Activated CD4-positive, alpha-beta T cell treated with anti-CD3 and anti-CD28 coated beads, Interleukin-2, amount 10 ng/mL, durations not matched to agents 24 days and 14 days (primary cell): ENCODE results near the gene SPDYA. TPM values are rescaled to one million over a fixed set of nuclear protein-coding genes. Genes with fewer than 3 reads are reported as not detected.
A peak's percentile ranks its signal among the peaks of the same experiment; 100 is the strongest.
"Not testable (repeated sequence)": the region's sequence is repeated elsewhere in the genome, so short reads cannot be mapped to it uniquely, and the experiment has no call there.

Experiments used
- DNase-seq: peaks from one replicate; pipeline ENCODE4 v3.0.0; 2022
- H3K27ac Mint-ChIP-seq: one replicate; pipeline ENCODE4 v1.8.0; 2022; ENCODE audit warnings: mild to moderate bottlenecking, mixed read lengths
- H3K27me3 Mint-ChIP-seq: one replicate; pipeline ENCODE4 v1.8.0; 2022; ENCODE audit warnings: mixed read lengths
- H3K36me3 Mint-ChIP-seq: one replicate; pipeline ENCODE4 v1.8.0; 2022; ENCODE audit warnings: low read depth, mild to moderate bottlenecking, mixed read lengths
- H3K4me1 Mint-ChIP-seq: one replicate; pipeline ENCODE4 v1.8.0; 2021; ENCODE audit warnings: mixed read lengths
- H3K4me3 Mint-ChIP-seq: one replicate; pipeline ENCODE4 v1.8.0; 2022; ENCODE audit warnings: mild to moderate bottlenecking, moderate library complexity, mixed read lengths
- H3K9me3 Mint-ChIP-seq: one replicate; pipeline ENCODE4 v1.8.0; 2021; ENCODE audit warnings: mixed read lengths
- intact Hi-C: fragments of 100-400 bp; cut with micrococcal nuclease; formaldehyde crosslinking; loops from one replicate; pipeline ENCODE4 v1.15.1; 2023
- total RNA-seq: library from RNA; stranded (reverse); gene quantifications from 2 replicates; pipeline ENCODE4 v1.2.3, GENCODE V29; 2022

The SPDYA gene
- 1.9 TPM in 2 replicates for total RNA-seq

- intact Hi-C loops: loop anchor here (1.0 kb wide), 1 partner anchor 8 kb away; no protein-coding TSS in a partner anchor
- peak; percentile 94 for DNase-seq
- Mint-ChIP-seq H3K27me3 (peaks cover 4% of the 10 kb centered on the region), H3K27ac (peak within 1 kb of the TSS; percentile 80), H3K4me3 (peak within 1 kb of the TSS; percentile 86), H3K4me1 (peaks cover 10% of the 10 kb centered on the region), H3K36me3 (peaks cover 10% of the 10 kb centered on the region), H3K9me3 (no peaks in the 10 kb centered on the region)
Measured at GRCh38 chr2:28810384-28811285, at the start of gene SPDYA. SPDYA (plus strand) TSS chr2:28810834; CDS start chr2:28816015, 5,181 bp downstream.

GRCh38 chr2:28761420-28761819 lies 49.2 kb upstream of the SPDYA start:
- H3K9me3 Mint-ChIP-seq: no peaks in the 10 kb centered on the region
- H3K4me3 Mint-ChIP-seq: no peak overlapping the region
- intact Hi-C loops: no loop called here
- peaks cover 31% of the 10 kb centered on the region for H3K36me3 Mint-ChIP-seq
- no peaks in the 10 kb centered on the region for H3K27me3 Mint-ChIP-seq
- peaks cover 45% of the 10 kb centered on the region for H3K4me1 Mint-ChIP-seq
- DNase-seq: no peak
- no peak overlapping the region for H3K27ac Mint-ChIP-seq

GRCh38 chr2:28764909-28765711 lies 45.5 kb upstream of the SPDYA start:
- no peaks in the 10 kb centered on the region for H3K9me3 Mint-ChIP-seq
- H3K27me3 Mint-ChIP-seq: no peaks in the 10 kb centered on the region
- peaks cover 44% of the 10 kb centered on the region for H3K4me1 Mint-ChIP-seq
- no peak overlapping the region for H3K4me3 Mint-ChIP-seq
- intact Hi-C loops: no loop called here
- DNase-seq: no peak
- no peak overlapping the region for H3K27ac Mint-ChIP-seq
- peaks cover 35% of the 10 kb centered on the region for H3K36me3 Mint-ChIP-seq

- Mint-ChIP-seq H3K4me3 (no peak overlapping the region), H3K4me1 (peaks cover 47% of the 10 kb centered on the region), H3K36me3 (peaks cover 35% of the 10 kb centered on the region), H3K27ac (no peak overlapping the region), H3K27me3 (no peaks in the 10 kb centered on the region), H3K9me3 (no peaks in the 10 kb centered on the region)
- DNase-seq: no peak
- intact Hi-C loops: no loop called here
Measured at GRCh38 chr2:28766070-28766469, 44.6 kb upstream of the SPDYA start.

GRCh38 chr2:28767337-28767736 lies 43.3 kb upstream of the SPDYA start:
- no peak for DNase-seq
- no peaks in the 10 kb centered on the region for H3K9me3 Mint-ChIP-seq
- H3K27ac Mint-ChIP-seq: no peak overlapping the region
- no peaks in the 10 kb centered on the region for H3K27me3 Mint-ChIP-seq
- no peak overlapping the region for H3K4me3 Mint-ChIP-seq
- peaks cover 28% of the 10 kb centered on the region for H3K36me3 Mint-ChIP-seq
- H3K4me1 Mint-ChIP-seq: peaks cover 39% of the 10 kb centered on the region
- intact Hi-C loops: no loop called here

- no peaks in the 10 kb centered on the region for H3K27me3 Mint-ChIP-seq
- no peak for DNase-seq
- no peak overlapping the region for H3K4me3 Mint-ChIP-seq
- H3K36me3 Mint-ChIP-seq: peaks cover 26% of the 10 kb centered on the region
- H3K9me3 Mint-ChIP-seq: no peaks in the 10 kb centered on the region
- intact Hi-C loops: no loop called here
- peaks cover 40% of the 10 kb centered on the region for H3K4me1 Mint-ChIP-seq
- no peak overlapping the region for H3K27ac Mint-ChIP-seq
Measured at GRCh38 chr2:28768422-28768821, 42.2 kb upstream of the SPDYA start.

GRCh38 chr2:28768952-28769351 lies 41.7 kb upstream of the SPDYA start:
- DNase-seq: no peak
- H3K4me3 Mint-ChIP-seq: no peak overlapping the region
- H3K36me3 Mint-ChIP-seq: peaks cover 26% of the 10 kb centered on the region
- no peaks in the 10 kb centered on the region for H3K9me3 Mint-ChIP-seq
- no peaks in the 10 kb centered on the region for H3K27me3 Mint-ChIP-seq
- H3K4me1 Mint-ChIP-seq: peaks cover 38% of the 10 kb centered on the region
- intact Hi-C loops: no loop called here
- no peak overlapping the region for H3K27ac Mint-ChIP-seq

GRCh38 chr2:28772351-28772750 lies 38.3 kb upstream of the SPDYA start:
- H3K36me3 Mint-ChIP-seq: peaks cover 20% of the 10 kb centered on the region
- H3K27me3 Mint-ChIP-seq: no peaks in the 10 kb centered on the region
- no peaks in the 10 kb centered on the region for H3K9me3 Mint-ChIP-seq
- DNase-seq: no peak
- H3K27ac Mint-ChIP-seq: no peak overlapping the region
- peaks cover 29% of the 10 kb centered on the region for H3K4me1 Mint-ChIP-seq
- H3K4me3 Mint-ChIP-seq: no peak overlapping the region
- intact Hi-C loops: no loop called here

GRCh38 chr2:28776471-28776870 lies 34.2 kb upstream of the SPDYA start:
- H3K36me3 Mint-ChIP-seq: peaks cover 30% of the 10 kb centered on the region
- intact Hi-C loops: no loop called here
- no peak overlapping the region for H3K27ac Mint-ChIP-seq
- H3K4me3 Mint-ChIP-seq: no peak overlapping the region
- H3K4me1 Mint-ChIP-seq: peaks cover 24% of the 10 kb centered on the region
- no peak for DNase-seq
- no peaks in the 10 kb centered on the region for H3K9me3 Mint-ChIP-seq
- H3K27me3 Mint-ChIP-seq: no peaks in the 10 kb centered on the region

- no peak for DNase-seq
- Mint-ChIP-seq H3K4me3 (no peak overlapping the region), H3K27me3 (no peaks in the 10 kb centered on the region), H3K9me3 (no peaks in the 10 kb centered on the region), H3K36me3 (peaks cover 41% of the 10 kb centered on the region), H3K4me1 (peaks cover 23% of the 10 kb centered on the region), H3K27ac (no peak overlapping the region)
- intact Hi-C loops: no loop called here
Measured at GRCh38 chr2:28778392-28778791, 32.2 kb upstream of the SPDYA start.

- H3K4me1 Mint-ChIP-seq: peaks cover 23% of the 10 kb centered on the region
- H3K4me3 Mint-ChIP-seq: no peak overlapping the region
- DNase-seq: no peak
- no peaks in the 10 kb centered on the region for H3K27me3 Mint-ChIP-seq
- no peaks in the 10 kb centered on the region for H3K9me3 Mint-ChIP-seq
- intact Hi-C loops: no loop called here
- no peak overlapping the region for H3K27ac Mint-ChIP-seq
- peaks cover 41% of the 10 kb centered on the region for H3K36me3 Mint-ChIP-seq
Measured at GRCh38 chr2:28779001-28779400, 31.6 kb upstream of the SPDYA start.

GRCh38 chr2:28780496-28780895 lies 30.1 kb upstream of the SPDYA start:
- no peak overlapping the region for H3K4me3 Mint-ChIP-seq
- intact Hi-C loops: no loop called here
- no peaks in the 10 kb centered on the region for H3K9me3 Mint-ChIP-seq
- H3K27ac Mint-ChIP-seq: peak overlapping the region; percentile 48
- DNase-seq: no peak
- peaks cover 23% of the 10 kb centered on the region for H3K4me1 Mint-ChIP-seq
- no peaks in the 10 kb centered on the region for H3K27me3 Mint-ChIP-seq
- peaks cover 46% of the 10 kb centered on the region for H3K36me3 Mint-ChIP-seq

GRCh38 chr2:28782423-28782822 lies 28.2 kb upstream of the SPDYA start:
- H3K4me3 Mint-ChIP-seq: no peak overlapping the region

GRCh38 chr2:28784570-28784969 lies 26.1 kb upstream of the SPDYA start:
- H3K9me3 Mint-ChIP-seq, intact Hi-C loops, H3K27me3 Mint-ChIP-seq, DNase-seq, H3K4me3 Mint-ChIP-seq, H3K4me1 Mint-ChIP-seq: not testable (repeated sequence)
- peak overlapping the region; percentile 25 for H3K27ac Mint-ChIP-seq
- H3K36me3 Mint-ChIP-seq: peaks cover 49% of the 10 kb centered on the region

More at GRCh38 chr2:28782423-28782822, 28.2 kb upstream of the SPDYA start:
- intact Hi-C loops: no loop called here
- H3K4me1 Mint-ChIP-seq: peaks cover 17% of the 10 kb centered on the region
- no peaks in the 10 kb centered on the region for H3K9me3 Mint-ChIP-seq
- H3K36me3 Mint-ChIP-seq: peaks cover 46% of the 10 kb centered on the region
- no peak overlapping the region for H3K27ac Mint-ChIP-seq
- H3K27me3 Mint-ChIP-seq: no peaks in the 10 kb centered on the region
- no peak for DNase-seq
